Adrenal gland (tissue), 12 donors: ENCODE results near the gene NABP2. TPM values are rescaled to one million over a fixed set of nuclear protein-coding genes. Genes with fewer than 3 reads are reported as not detected.
"Not testable (repeated sequence)": the region's sequence is repeated elsewhere in the genome, so short reads cannot be mapped to it uniquely, and the experiment has no call there.

Source experiments
- DNase-seq, 7 donors: peaks; one replicate each; pipeline ENCODE4 v3.0.0-alpha.2; 2019 to 2020
- H3K27ac ChIP-seq, 5 donors: fragments of 200-600 bp; sonication (generic) in 4 of 5; 1 replicate in 3 of 5; 2 replicates in 2 of 5; pipeline versions ENCODE4 v1.5.1 to v1.8.0; 2016 to 2020; ENCODE audit warnings: mild to moderate bottlenecking in 1 of 5
- H3K27me3 ChIP-seq: fragments of 200-600 bp; 2 replicates; pipeline ENCODE4 v1.8.0; 2021
- H3K36me3 ChIP-seq, 2 donors: fragments of 200-600 bp; replicated peaks in 1 of 2; 1 replicate in 1 of 2; 2 replicates in 1 of 2; pipeline versions ENCODE4 v1.5.1 to v1.8.0; 2018 to 2022
- H3K4me1 ChIP-seq, 2 donors: fragments of 200-600 bp; replicated peaks in 1 of 2; 1 replicate in 1 of 2; 2 replicates in 1 of 2; pipeline versions ENCODE4 v1.5.1 to v1.8.0; 2018 to 2021
- H3K4me3 ChIP-seq, 4 donors: fragments of 200-600 bp; sonication (generic) in 3 of 4; one replicate each; pipeline ENCODE4 v1.5.1; 2016 to 2018
- H3K9me3 ChIP-seq, 3 donors: fragments of 200-600 bp; sonication (generic) in 1 of 3; replicated peaks in 1 of 3; 1 replicate in 2 of 3; 2 replicates in 1 of 3; pipeline versions ENCODE4 v1.5.1 to v1.8.0; 2016 to 2021
- CTCF ChIP-seq, 6 experiments: fragments of 450-650 bp in 4 of 6; fragments of 200-600 bp in 2 of 6; sonication (generic) in 1 of 6; IDR thresholded peaks; 1 replicate in 5 of 6; 2 replicates in 1 of 6; pipeline versions ENCODE4 v1.5.1 to v1.8.0; 2016 to 2021; ENCODE audit warnings: antibody characterized with exemption in 6 of 6, mild to moderate bottlenecking in 2 of 6, moderate library complexity in 1 of 6
- POLR2A ChIP-seq, 2 donors: fragments of 450-650 bp; IDR thresholded peaks; one replicate each; pipeline ENCODE4 v1.6.1; 2017; ENCODE audit warnings: antibody characterized with exemption in 2 of 2, mild to moderate bottlenecking in 2 of 2, moderate library complexity in 1 of 2
- WGBS, 4 donors: extraction: QIAGEN DNeasy Blood & Tissue Kit in 2 of 4; methylation state at CpG; one replicate each; pipeline versions ENCODE4 v1.1.5 to v1.1.7; 2013 to 2017; 5-methylcytosine and 5-hydroxymethylcytosine counted together
- intact Hi-C, 2 donors: fragments of 100-400 bp; cut with DNase I; formaldehyde crosslinking; loops; one replicate each; pipeline versions ENCODE4 v1.14.1 to v1.15.0; 2022 to 2023
- polyA plus RNA-seq, 3 donors: library from polyadenylated mRNA; stranded (reverse); fragments of 200-250 nt in 2 of 3; fragments of 350-450 nt in 1 of 3; fragmentation: Illumina TruSeq in 1 of 3; extraction: RNeasy Lipid Tissue Mini Kit (QIAGEN cat#74804) in 1 of 3; gene quantifications; one replicate each; pipeline ENCODE4 v1.2.3, GENCODE V29; 2013 to 2014
- total RNA-seq, 9 donors: library from RNA; depleted of rRNA in 4 of 9; stranded (reverse); fragments of >200 nt in 4 of 9; fragments of 120-200 nt in 1 of 9; fragmentation: NEBNext Ultra II Directional in 1 of 9; extraction: Animal tissue kit (Norgen Biotek cat#: 25700) in 1 of 9; gene quantifications; one replicate each; pipeline versions ENCODE4 v1.1.0 to v1.2.4, GENCODE V29; 2013 to 2023
- donor health status: healthy with polysubstance abuse.
- donor health status: Bipolar disorder and iron deficiency.
- donor health status: DM: yes; HTN: yes; CAD: no.
- donor health status: DM: no; HTN: no; CAD: no.
- donor health status: DM: no; HTN: no; CAD: no.
- donor health status: DM: yes; HTN: yes; CAD: no.

NABP2 gene
- total and polyA plus RNA-seq, 12 donors, result 23.8 to 55.4 (median 46.2) TPM

GRCh38 chr12:56260380-56260779 is 36.2 kb downstream of the NABP2 start:
- peaks cover 19 to 30% of the 10 kb centered on the region in 2 donors for H3K4me1 ChIP-seq
- intact Hi-C loops, result no loop called here
- DNase-seq, result peak in 1 of 7 donors; percentile 4
- H3K36me3 ChIP-seq, result peaks cover 0 to 12% of the 10 kb centered on the region in 2 donors
- no peak overlapping the region for H3K4me3 ChIP-seq
- 93 to 96% (median 94%) methylated on average over 8 of the region's 8 CpGs for WGBS, 4 donors
- no peak overlapping the region for H3K27ac ChIP-seq
- no peaks in the 10 kb centered on the region for H3K27me3 ChIP-seq
- no peak for TF ChIP-seq POLR2A (IDR thresholded peaks at IDR 0.05)
- TF ChIP-seq CTCF (IDR thresholded peaks at IDR 0.05), result no peak
- H3K9me3 ChIP-seq, result no peaks in the 10 kb centered on the region

- Histone ChIP-seq H3K4me1 (peaks cover 17 to 25% of the 10 kb centered on the region in 2 donors), H3K27ac (no peak overlapping the region), H3K27me3 (no peaks in the 10 kb centered on the region), H3K36me3 (peaks cover 0 to 6% of the 10 kb centered on the region in 2 donors), H3K4me3 (no peak overlapping the region), H3K9me3 (no peaks in the 10 kb centered on the region)
- intact Hi-C loops, result no loop called here
- whole genome bisulfite sequencing, 4 donors, result 82 to 97% (median 90%) methylated on average over 3 of the region's 3 CpGs
- no peak for DNase-seq
- TF ChIP-seq POLR2A (IDR thresholded peaks at IDR 0.05) (no peak), CTCF (IDR thresholded peaks at IDR 0.05) (no peak)
Observed at GRCh38 chr12:56260921-56261320, 36.8 kb downstream of the NABP2 start.

GRCh38 chr12:56261503-56262232 is 37.5 kb downstream of the NABP2 start:
- Histone ChIP-seq H3K36me3 (no peaks in the 10 kb centered on the region), H3K9me3 (no peaks in the 10 kb centered on the region), H3K27me3 (no peaks in the 10 kb centered on the region), H3K4me1 (peaks cover 15 to 23% of the 10 kb centered on the region in 2 donors), H3K27ac (no peak overlapping the region), H3K4me3 (no peak overlapping the region)
- WGBS, 4 donors, result 76 to 84% (median 79%) methylated on average over 5 of the region's 5 CpGs
- peak in 1 of 7 donors; percentile 25 for DNase-seq
- intact Hi-C loops, result no loop called here
- no peak for TF ChIP-seq POLR2A (IDR thresholded peaks at IDR 0.05)
- TF ChIP-seq CTCF (IDR thresholded peaks at IDR 0.05), result no peak

GRCh38 chr12:56262955-56263354 is 38.8 kb downstream of the NABP2 start:
- intact Hi-C loops, H3K27me3 ChIP-seq, H3K4me3 ChIP-seq, H3K36me3 ChIP-seq, H3K27ac ChIP-seq, H3K9me3 ChIP-seq: not testable (repeated sequence)
- peaks cover 13 to 20% of the 10 kb centered on the region in 2 donors for H3K4me1 ChIP-seq
- peak in 1 of 7 donors; percentile 7 for DNase-seq
- WGBS, 4 donors, result 89 to 94% (median 92%) methylated on average over 7 of the region's 7 CpGs

- Histone ChIP-seq H3K4me3 (peak overlapping the region in 3 of 4 donors; percentile 28 to 85 (median 49)), H3K36me3 (peaks cover 0 to 14% of the 10 kb centered on the region in 2 donors), H3K27ac (peak overlapping the region; percentile 77 to 99 (median 86)), H3K4me1 (peaks cover 21% of the 10 kb centered on the region in 2 donors)
- H3K9me3 ChIP-seq, DNase-seq, H3K27me3 ChIP-seq, intact Hi-C loops: not testable (repeated sequence)
- 47 to 54% (median 49%) methylated on average over 15 to 16 of the region's 16 CpGs for WGBS, 4 donors
Observed at GRCh38 chr12:56266068-56266692, 42.0 kb downstream of the NABP2 start.
